NT2/D1 (cell line): ENCODE data around the gene TMBIM6.

ENCODE experiments used
- YY1 ChIP-seq: IDR thresholded peaks from 2 replicates; pipeline ENCODE4 v1.6.1; 2011; ENCODE audit not compliant: insufficient read length, insufficient read depth
- ZNF274 ChIP-seq: IDR thresholded peaks from 2 replicates; pipeline ENCODE4 v1.6.1; 2011; ENCODE audit warnings: mild to moderate bottlenecking, low read depth, low read length

DNA sequence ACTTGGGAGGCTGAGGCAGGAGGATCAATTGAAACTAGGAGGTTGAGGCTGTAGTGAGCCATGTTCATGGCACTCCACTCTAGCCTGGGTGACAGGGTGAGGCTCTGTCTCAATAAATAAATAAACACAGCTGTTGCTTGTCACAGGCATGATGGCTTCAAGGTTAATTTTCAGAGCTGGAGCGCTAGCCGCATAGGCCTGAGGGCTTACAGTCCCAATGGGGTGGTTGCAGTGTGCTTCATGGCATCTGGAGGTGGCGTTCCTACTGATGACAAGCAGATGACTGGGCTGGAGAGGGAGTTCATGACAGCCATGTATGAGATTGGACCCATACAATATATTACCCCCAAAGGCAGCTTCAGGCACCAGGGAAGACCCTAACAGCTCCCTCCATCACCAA lies 32.5 kb upstream of the TMBIM6 start:
- TF ChIP-seq YY1 (no peak), ZNF274 (no peak)
